Activated CD8-positive, alpha-beta T cell treated with anti-CD3 and anti-CD28 coated beads for 36 hours (primary cell): ENCODE measurements around the gene SPTLC3. TPM values are rescaled to one million over a fixed set of nuclear protein-coding genes. Genes with fewer than 3 reads are reported as not detected.

Source experiments
- ATAC-seq: fragments of 200-7000 bp; cut with Tn5 transposase; one replicate; pipeline ENCODE4 v1.10.0; 2021; ENCODE audit warnings: mild to moderate bottlenecking, moderate library complexity
- CTCF ChIA-PET: fragments of 350-600 bp; sonication (Branson Sonifier 250); formaldehyde crosslinking; loops from one replicate; lab custom pipeline; 2021; ENCODE audit warnings: antibody characterized with exemption; lab: Charles Lee
- POLR2A ChIA-PET: fragments of 350-600 bp; sonication (Branson Sonifier 250); formaldehyde crosslinking; loops from one replicate; lab custom pipeline; 2021; ENCODE audit warnings: antibody characterized with exemption; lab: Charles Lee
- DNase-seq: peaks from one replicate; pipeline ENCODE4 v3.0.0-alpha.2; 2020
- H3K27ac Mint-ChIP-seq: one replicate; pipeline ENCODE4 v1.8.0; 2021; ENCODE audit warnings: mild to moderate bottlenecking, mixed read lengths
- H3K27me3 Mint-ChIP-seq: one replicate; pipeline ENCODE4 v1.8.0; 2021; ENCODE audit warnings: mixed read lengths
- H3K36me3 Mint-ChIP-seq: one replicate; pipeline ENCODE4 v1.8.0; 2021; ENCODE audit warnings: low read depth, mixed read lengths
- H3K4me1 Mint-ChIP-seq: one replicate; pipeline ENCODE4 v1.8.0; 2021; ENCODE audit warnings: low read depth, mixed read lengths
- H3K4me3 Mint-ChIP-seq: one replicate; pipeline ENCODE4 v1.8.0; 2021; ENCODE audit warnings: mild to moderate bottlenecking, moderate library complexity, mixed read lengths
- H3K9me3 Mint-ChIP-seq: one replicate; pipeline ENCODE4 v1.8.0; 2021; ENCODE audit warnings: mixed read lengths
- intact Hi-C: fragments of 100-400 bp; cut with micrococcal nuclease; formaldehyde crosslinking; loops from one replicate; pipeline ENCODE4 v1.10.0; 2022
- total RNA-seq, 2 experiments: library from RNA; stranded (reverse); gene quantifications; one replicate each; pipeline ENCODE4 v1.2.3, GENCODE V29; 2021
- TF ChIP-seq, protein P1 (sequence below): fragments of 200-600 bp; IDR thresholded peaks from one replicate; pipeline ENCODE4 v1.8.0; 2022; ENCODE audit warnings: antibody characterized with exemption, mild to moderate bottlenecking

The SPTLC3 gene
- total RNA-seq, 2 experiments from 2014 or later: 0.72 to 0.77 TPM

GRCh38 chr20:13060327-13060726, 51.6 kb downstream of the SPTLC3 start:
- POLR2A ChIA-PET: interaction anchor here (0.6 kb wide), 1 partner anchor 1389 kb away, joined by 3 read pairs; no protein-coding TSS in a partner anchor
- CTCF ChIA-PET: no interaction called here
- DNase-seq (no peak), ATAC-seq (no peak)
- Mint-ChIP-seq H3K9me3 (no peaks in the 10 kb centered on the region), H3K4me3 (no peak overlapping the region), H3K4me1 (no peaks in the 10 kb centered on the region), H3K27me3 (no peaks in the 10 kb centered on the region), H3K27ac (no peak overlapping the region), H3K36me3 (no peaks in the 10 kb centered on the region)
- intact Hi-C loops: no loop called here
- TF ChIP-seq, protein P1, sequence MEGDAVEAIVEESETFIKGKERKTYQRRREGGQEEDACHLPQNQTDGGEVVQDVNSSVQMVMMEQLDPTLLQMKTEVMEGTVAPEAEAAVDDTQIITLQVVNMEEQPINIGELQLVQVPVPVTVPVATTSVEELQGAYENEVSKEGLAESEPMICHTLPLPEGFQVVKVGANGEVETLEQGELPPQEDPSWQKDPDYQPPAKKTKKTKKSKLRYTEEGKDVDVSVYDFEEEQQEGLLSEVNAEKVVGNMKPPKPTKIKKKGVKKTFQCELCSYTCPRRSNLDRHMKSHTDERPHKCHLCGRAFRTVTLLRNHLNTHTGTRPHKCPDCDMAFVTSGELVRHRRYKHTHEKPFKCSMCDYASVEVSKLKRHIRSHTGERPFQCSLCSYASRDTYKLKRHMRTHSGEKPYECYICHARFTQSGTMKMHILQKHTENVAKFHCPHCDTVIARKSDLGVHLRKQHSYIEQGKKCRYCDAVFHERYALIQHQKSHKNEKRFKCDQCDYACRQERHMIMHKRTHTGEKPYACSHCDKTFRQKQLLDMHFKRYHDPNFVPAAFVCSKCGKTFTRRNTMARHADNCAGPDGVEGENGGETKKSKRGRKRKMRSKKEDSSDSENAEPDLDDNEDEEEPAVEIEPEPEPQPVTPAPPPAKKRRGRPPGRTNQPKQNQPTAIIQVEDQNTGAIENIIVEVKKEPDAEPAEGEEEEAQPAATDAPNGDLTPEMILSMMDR: no peak

GRCh38 chr20:13061381-13061780, 52.6 kb downstream of the SPTLC3 start:
- Mint-ChIP-seq H3K27ac (no peak overlapping the region), H3K4me1 (no peaks in the 10 kb centered on the region), H3K36me3 (no peaks in the 10 kb centered on the region), H3K4me3 (no peak overlapping the region), H3K9me3 (peaks cover 2% of the 10 kb centered on the region), H3K27me3 (no peaks in the 10 kb centered on the region)
- CTCF ChIA-PET: interaction anchor here (1.0 kb wide), 1 partner anchor 91 kb away, joined by 3 read pairs; no protein-coding TSS in a partner anchor
- TF ChIP-seq, protein P1: no peak
- intact Hi-C loops: no loop called here
- DNase-seq: no peak
- POLR2A ChIA-PET: no interaction called here
- no peak for ATAC-seq

- no peaks in the 10 kb centered on the region for H3K27me3 Mint-ChIP-seq
- no peaks in the 10 kb centered on the region for H3K4me1 Mint-ChIP-seq
- ATAC-seq: no peak
- CTCF ChIA-PET: no interaction called here
- peaks cover 5% of the 10 kb centered on the region for H3K9me3 Mint-ChIP-seq
- H3K27ac Mint-ChIP-seq: no peak overlapping the region
- no peak overlapping the region for H3K4me3 Mint-ChIP-seq
- TF ChIP-seq, protein P1: no peak
- no peak for DNase-seq
- intact Hi-C loops: no loop called here
- no peaks in the 10 kb centered on the region for H3K36me3 Mint-ChIP-seq
- POLR2A ChIA-PET: no interaction called here
Observed at GRCh38 chr20:13062789-13063188, 54.0 kb downstream of the SPTLC3 start.

GRCh38 chr20:13068336-13068735, 59.6 kb downstream of the SPTLC3 start:
- Mint-ChIP-seq H3K4me1 (no peaks in the 10 kb centered on the region), H3K36me3 (no peaks in the 10 kb centered on the region), H3K27me3 (peaks cover 3% of the 10 kb centered on the region), H3K27ac (no peak overlapping the region), H3K4me3 (no peak overlapping the region), H3K9me3 (peaks cover 5% of the 10 kb centered on the region)
- CTCF ChIA-PET: interaction anchor here (1.1 kb wide), 1 partner anchor 10 kb away, joined by 3 read pairs; no protein-coding TSS in a partner anchor
- POLR2A ChIA-PET: no interaction called here
- TF ChIP-seq, protein P1: no peak
- intact Hi-C loops: no loop called here
- ATAC-seq (no peak), DNase-seq (no peak)

DNA sequence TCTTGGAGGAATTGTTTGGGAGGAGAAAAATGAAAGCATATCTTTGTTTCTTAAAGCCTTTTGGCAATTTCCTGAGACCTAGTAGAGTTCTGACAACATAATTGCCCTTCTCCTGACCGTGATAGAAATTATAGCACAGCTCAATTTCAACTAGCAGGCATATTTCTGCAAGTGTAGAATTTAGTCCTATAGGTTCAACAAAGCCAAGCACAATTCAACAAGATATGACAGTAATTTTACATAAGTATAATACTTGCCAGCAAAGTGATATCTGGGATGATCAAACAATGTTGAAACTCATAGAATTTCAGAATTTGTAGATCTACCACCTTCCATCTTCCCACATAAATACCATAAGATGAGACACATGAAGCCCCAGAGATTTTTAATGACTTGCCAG, 73.1 kb downstream of the SPTLC3 start:
- H3K27ac Mint-ChIP-seq: no peak overlapping the region
- ChIA-PET CTCF (no interaction called here), POLR2A (no interaction called here)
- no peaks in the 10 kb centered on the region for H3K36me3 Mint-ChIP-seq
- ATAC-seq (no peak), DNase-seq (no peak)
- H3K27me3 Mint-ChIP-seq: no peaks in the 10 kb centered on the region
- intact Hi-C loops: no loop called here
- TF ChIP-seq, protein P1: no peak
- H3K4me1 Mint-ChIP-seq: no peaks in the 10 kb centered on the region
- no peak overlapping the region for H3K4me3 Mint-ChIP-seq
- no peaks in the 10 kb centered on the region for H3K9me3 Mint-ChIP-seq
